H1 (cell line): ENCODE results near the gene WSCD1.

ENCODE experiments used
- BCL11A ChIP-seq, 2 experiments: IDR thresholded peaks; one replicate each; pipeline ENCODE4 v1.6.1; 2011; ENCODE audit warnings: low read depth in 2 of 2, low read length in 2 of 2, mild to moderate bottlenecking in 2 of 2
- CEBPB ChIP-seq: IDR thresholded peaks from 2 replicates; pipeline ENCODE4 v1.6.1; 2012; ENCODE audit warnings: low read depth, low read length
- CTCF ChIP-seq, 3 experiments: IDR thresholded peaks; 1 replicate in 2 of 3; 2 replicates in 1 of 3; pipeline versions ENCODE4 v1.5.1 to v1.6.1; 2011; ENCODE audit warnings: low read length in 3 of 3, mild to moderate bottlenecking in 3 of 3, inconsistent platforms in 2 of 3, low read depth in 1 of 3, moderate library complexity in 1 of 3; ENCODE audit not compliant: insufficient read depth in 1 of 3; ENCODE audit errors: control extremely low read depth in 1 of 3
- EP300 ChIP-seq, 2 experiments: IDR thresholded peaks; 1 replicate in 1 of 2; 2 replicates in 1 of 2; pipeline ENCODE4 v1.6.1; 2011 to 2012; ENCODE audit warnings: low read depth in 2 of 2, low read length in 2 of 2, mild to moderate bottlenecking in 2 of 2, borderline replicate concordance in 1 of 2, inconsistent platforms in 1 of 2, moderate library complexity in 1 of 2
- EZH2 ChIP-seq: fragments of 200-600 bp; sonication (generic); IDR thresholded peaks from 2 replicates; pipeline ENCODE4 v1.7.1; 2012; ENCODE audit warnings: low read depth, mild to moderate bottlenecking, moderate library complexity, low read length, inconsistent platforms; ENCODE audit not compliant: severe bottlenecking
- GTF2F1 ChIP-seq: IDR thresholded peaks from 2 replicates; pipeline ENCODE4 v1.6.1; 2012; ENCODE audit warnings: low read depth, low read length, improper control_type of control experiment, borderline replicate concordance
- NANOG ChIP-seq: IDR thresholded peaks from 2 replicates; pipeline ENCODE4 v1.6.1; 2011; ENCODE audit warnings: low read length, low read depth, mild to moderate bottlenecking, inconsistent platforms; ENCODE audit not compliant: insufficient read depth, poor library complexity, severe bottlenecking
- POLR2A ChIP-seq, 2 experiments: IDR thresholded peaks; 1 replicate in 1 of 2; 2 replicates in 1 of 2; pipeline ENCODE4 v1.6.1; 2011; ENCODE audit warnings: low read depth in 2 of 2, low read length in 2 of 2, mild to moderate bottlenecking in 2 of 2; ENCODE audit errors: control extremely low read depth in 1 of 2
- POLR2AphosphoS5 ChIP-seq: IDR thresholded peaks from 2 replicates; pipeline ENCODE4 v1.6.1; 2011; ENCODE audit warnings: low read depth, low read length
- RFX5 ChIP-seq: IDR thresholded peaks from 2 replicates; pipeline ENCODE4 v1.6.1; 2011; ENCODE audit warnings: low read depth, low read length, improper control_type of control experiment, borderline replicate concordance
- SIN3A ChIP-seq, 2 experiments: IDR thresholded peaks in 1 of 2; conservative IDR thresholded peaks in 1 of 2; 2 replicates each; pipeline ENCODE4 v1.6.1; 2011 to 2012; ENCODE audit warnings: low read length in 2 of 2, improper control_type of control experiment in 1 of 2, low read depth in 1 of 2, mild to moderate bottlenecking in 1 of 2
- SP1 ChIP-seq: IDR thresholded peaks from 2 replicates; pipeline ENCODE4 v1.6.1; 2011; ENCODE audit warnings: low read depth, low read length
- SP4 ChIP-seq: IDR thresholded peaks from 2 replicates; pipeline ENCODE4 v1.6.1; 2012; ENCODE audit warnings: low read length, inconsistent platforms
- TAF1 ChIP-seq: IDR thresholded peaks from 2 replicates; pipeline ENCODE4 v1.6.1; 2011; ENCODE audit warnings: mild to moderate bottlenecking, low read depth, low read length

- no peak for TF ChIP-seq POLR2AphosphoS5
- TF ChIP-seq CTCF (IDR thresholded peaks at IDR 0.05; ENCODE audit: control extremely low read depth in 1 of 3, insufficient read depth in 1 of 3, low read depth in 1 of 3, low read length in 3 of 3): no peak
- no peak for TF ChIP-seq EP300 (IDR thresholded peaks at IDR 0.05; ENCODE audit: borderline replicate concordance in 1 of 2, low read depth in 2 of 2, low read length in 2 of 2)
- TF ChIP-seq NANOG: no peak
- TF ChIP-seq RFX5: no peak
- no peak for TF ChIP-seq CEBPB
- no peak for TF ChIP-seq SP4
- no peak for TF ChIP-seq POLR2A (IDR thresholded peaks at IDR 0.05; ENCODE audit: control extremely low read depth in 1 of 2, low read depth in 2 of 2, low read length in 2 of 2)
- TF ChIP-seq SP1: no peak
- no peak for TF ChIP-seq EZH2
- TF ChIP-seq GTF2F1: no peak
- no peak for TF ChIP-seq BCL11A (IDR thresholded peaks at IDR 0.05; ENCODE audit: low read depth in 2 of 2, low read length in 2 of 2)
- no peak for TF ChIP-seq SIN3A (conservative IDR thresholded peaks at IDR 0.05 in 1 of 2, IDR thresholded peaks at IDR 0.05 in 1 of 2; ENCODE audit: low read depth in 1 of 2, low read length in 2 of 2)
- TF ChIP-seq TAF1: no peak
Observed at GRCh38 chr17:6072611-6073010, 2.4 kb downstream of the WSCD1 start.
